Panc1 (cell line): ENCODE results near the gene WHAMM.
"Not testable (repeated sequence)": the region's sequence is repeated elsewhere in the genome, so short reads cannot be mapped to it uniquely, and the experiment has no call there.

ENCODE experiments used
- POLR2AphosphoS5 ChIP-seq: IDR thresholded peaks from 2 replicates; pipeline ENCODE4 v1.6.1; 2012; ENCODE audit warnings: mild to moderate bottlenecking, low read depth, low read length, moderate library complexity
- TF ChIP-seq, protein P1 (sequence below): fragments of 450-650 bp; IDR thresholded peaks from 2 replicates; pipeline ENCODE4 v1.5.1; 2017; ENCODE audit warnings: mild to moderate bottlenecking
- TF ChIP-seq, protein P2 (sequence below), 2 experiments: IDR thresholded peaks; 2 replicates each; pipeline ENCODE4 v1.6.1; 2011 to 2012; ENCODE audit warnings: low read depth in 2 of 2, control low read depth in 1 of 2, low read length in 1 of 2, mild to moderate bottlenecking in 1 of 2, moderate library complexity in 1 of 2; ENCODE audit not compliant: insufficient read depth in 1 of 2

DNA sequence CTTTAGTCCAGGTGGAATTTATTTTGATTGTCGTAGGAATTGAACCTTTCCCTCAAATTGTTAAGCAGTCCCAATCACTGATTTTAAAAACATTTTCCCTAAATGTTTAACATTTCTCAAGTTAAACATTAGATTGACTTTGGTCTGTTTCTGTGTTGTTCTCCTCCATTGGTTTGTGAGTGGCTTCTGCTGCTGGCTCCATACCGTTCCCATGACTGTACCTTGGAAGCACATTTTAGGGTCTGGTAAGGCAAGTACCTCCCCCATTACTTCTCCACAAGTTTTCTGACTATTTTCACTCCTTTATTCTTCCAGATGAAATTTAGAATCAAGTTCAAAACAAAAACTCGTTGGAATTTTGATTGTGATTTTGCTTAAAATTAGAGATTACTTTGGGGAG, 12.0 kb downstream of the WHAMM start:
- TF ChIP-seq, protein P1, sequence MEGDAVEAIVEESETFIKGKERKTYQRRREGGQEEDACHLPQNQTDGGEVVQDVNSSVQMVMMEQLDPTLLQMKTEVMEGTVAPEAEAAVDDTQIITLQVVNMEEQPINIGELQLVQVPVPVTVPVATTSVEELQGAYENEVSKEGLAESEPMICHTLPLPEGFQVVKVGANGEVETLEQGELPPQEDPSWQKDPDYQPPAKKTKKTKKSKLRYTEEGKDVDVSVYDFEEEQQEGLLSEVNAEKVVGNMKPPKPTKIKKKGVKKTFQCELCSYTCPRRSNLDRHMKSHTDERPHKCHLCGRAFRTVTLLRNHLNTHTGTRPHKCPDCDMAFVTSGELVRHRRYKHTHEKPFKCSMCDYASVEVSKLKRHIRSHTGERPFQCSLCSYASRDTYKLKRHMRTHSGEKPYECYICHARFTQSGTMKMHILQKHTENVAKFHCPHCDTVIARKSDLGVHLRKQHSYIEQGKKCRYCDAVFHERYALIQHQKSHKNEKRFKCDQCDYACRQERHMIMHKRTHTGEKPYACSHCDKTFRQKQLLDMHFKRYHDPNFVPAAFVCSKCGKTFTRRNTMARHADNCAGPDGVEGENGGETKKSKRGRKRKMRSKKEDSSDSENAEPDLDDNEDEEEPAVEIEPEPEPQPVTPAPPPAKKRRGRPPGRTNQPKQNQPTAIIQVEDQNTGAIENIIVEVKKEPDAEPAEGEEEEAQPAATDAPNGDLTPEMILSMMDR = not testable (repeated sequence)
- TF ChIP-seq, protein P2, sequence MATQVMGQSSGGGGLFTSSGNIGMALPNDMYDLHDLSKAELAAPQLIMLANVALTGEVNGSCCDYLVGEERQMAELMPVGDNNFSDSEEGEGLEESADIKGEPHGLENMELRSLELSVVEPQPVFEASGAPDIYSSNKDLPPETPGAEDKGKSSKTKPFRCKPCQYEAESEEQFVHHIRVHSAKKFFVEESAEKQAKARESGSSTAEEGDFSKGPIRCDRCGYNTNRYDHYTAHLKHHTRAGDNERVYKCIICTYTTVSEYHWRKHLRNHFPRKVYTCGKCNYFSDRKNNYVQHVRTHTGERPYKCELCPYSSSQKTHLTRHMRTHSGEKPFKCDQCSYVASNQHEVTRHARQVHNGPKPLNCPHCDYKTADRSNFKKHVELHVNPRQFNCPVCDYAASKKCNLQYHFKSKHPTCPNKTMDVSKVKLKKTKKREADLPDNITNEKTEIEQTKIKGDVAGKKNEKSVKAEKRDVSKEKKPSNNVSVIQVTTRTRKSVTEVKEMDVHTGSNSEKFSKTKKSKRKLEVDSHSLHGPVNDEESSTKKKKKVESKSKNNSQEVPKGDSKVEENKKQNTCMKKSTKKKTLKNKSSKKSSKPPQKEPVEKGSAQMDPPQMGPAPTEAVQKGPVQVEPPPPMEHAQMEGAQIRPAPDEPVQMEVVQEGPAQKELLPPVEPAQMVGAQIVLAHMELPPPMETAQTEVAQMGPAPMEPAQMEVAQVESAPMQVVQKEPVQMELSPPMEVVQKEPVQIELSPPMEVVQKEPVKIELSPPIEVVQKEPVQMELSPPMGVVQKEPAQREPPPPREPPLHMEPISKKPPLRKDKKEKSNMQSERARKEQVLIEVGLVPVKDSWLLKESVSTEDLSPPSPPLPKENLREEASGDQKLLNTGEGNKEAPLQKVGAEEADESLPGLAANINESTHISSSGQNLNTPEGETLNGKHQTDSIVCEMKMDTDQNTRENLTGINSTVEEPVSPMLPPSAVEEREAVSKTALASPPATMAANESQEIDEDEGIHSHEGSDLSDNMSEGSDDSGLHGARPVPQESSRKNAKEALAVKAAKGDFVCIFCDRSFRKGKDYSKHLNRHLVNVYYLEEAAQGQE (IDR thresholded peaks at IDR 0.05; ENCODE audit: insufficient read depth in 1 of 2, low read depth in 2 of 2, low read length in 1 of 2) = not testable (repeated sequence)
- TF ChIP-seq POLR2AphosphoS5 = not testable (repeated sequence)
